Panc1 (cell line): Measurements from ENCODE around the gene CSTPP1. TPM values are rescaled to one million over a fixed set of nuclear protein-coding genes. Genes with fewer than 3 reads are reported as not detected.

Experiments used
- ATAC-seq: fragments of 200-7000 bp; cut with Tn5 transposase; 2 replicates; pipeline ENCODE4 v1.9.1; 2020; ENCODE audit warnings: mild to moderate bottlenecking, moderate library complexity
- BruUV-seq: library from RNA; stranded (reverse); fragments of 400-500 nt; replicated peaks from 2 replicates; lab custom pipeline; 2021; lab: Mats Ljungman, UMichigan
- CTCF ChIA-PET: fragments of 300-600 bp; sonication (Branson Sonifier 250); formaldehyde crosslinking; loops from one replicate; lab custom pipeline; 2022; ENCODE audit warnings: antibody characterized with exemption; lab: Charles Lee
- POLR2A ChIA-PET: fragments of 300-600 bp; sonication (Branson Sonifier 250); formaldehyde crosslinking; loops from one replicate; lab custom pipeline; 2022; ENCODE audit warnings: antibody characterized with exemption; lab: Charles Lee
- DNase-seq: peaks from one replicate; pipeline ENCODE4 v3.0.0-alpha.2; 2010; ENCODE audit warnings: low read depth, low spot score
- H3K27ac ChIP-seq: 2 replicates; pipeline ENCODE4 v1.5.1; 2011; ENCODE audit warnings: mild to moderate bottlenecking, low read length, inconsistent platforms
- H3K27me3 ChIP-seq: fragments of 200-500 bp; sonication (Bioruptor generic); 2 replicates; pipeline ENCODE4 v1.6.0; 2014; ENCODE audit warnings: low read length, inconsistent platforms; ENCODE audit not compliant: control insufficient read depth, insufficient read depth
- H3K36me3 ChIP-seq: fragments of 200-500 bp; sonication (Bioruptor generic); 2 replicates; pipeline ENCODE4 v1.5.1; 2014; ENCODE audit warnings: inconsistent platforms, mild to moderate bottlenecking, low read length, moderate library complexity; ENCODE audit not compliant: control insufficient read depth, insufficient read depth
- H3K4me1 ChIP-seq: 2 replicates; pipeline ENCODE4 v1.5.1; 2011; ENCODE audit warnings: inconsistent platforms, mild to moderate bottlenecking, low read length, moderate library complexity; ENCODE audit not compliant: control insufficient read depth, insufficient read depth
- H3K4me3 ChIP-seq, 2 experiments: 2 replicates each; pipeline ENCODE4 v1.5.1; 2011 to 2012; ENCODE audit warnings: low read depth in 2 of 2, low read length in 2 of 2, mild to moderate bottlenecking in 2 of 2, inconsistent platforms in 1 of 2, moderate library complexity in 1 of 2
- H3K9me3 ChIP-seq: fragments of 200-500 bp; sonication (Bioruptor generic); 2 replicates; pipeline ENCODE4 v1.5.1; 2014; ENCODE audit warnings: low read depth, mild to moderate bottlenecking, inconsistent platforms, low read length, moderate library complexity; ENCODE audit not compliant: control insufficient read depth, insufficient read depth
- CTCF ChIP-seq: fragments of 450-650 bp; IDR thresholded peaks from 2 replicates; pipeline ENCODE4 v1.5.1; 2017; ENCODE audit warnings: mild to moderate bottlenecking
- POLR2AphosphoS5 ChIP-seq: IDR thresholded peaks from 2 replicates; pipeline ENCODE4 v1.6.1; 2012; ENCODE audit warnings: mild to moderate bottlenecking, low read depth, low read length, moderate library complexity
- SIN3A ChIP-seq: IDR thresholded peaks from 2 replicates; pipeline ENCODE4 v1.6.1; 2012; ENCODE audit warnings: low read depth, mild to moderate bottlenecking, low read length, moderate library complexity, borderline replicate concordance; ENCODE audit not compliant: insufficient read depth
- TCF7L2 ChIP-seq: IDR thresholded peaks from 2 replicates; pipeline ENCODE4 v1.6.1; 2011; ENCODE audit warnings: mild to moderate bottlenecking, low read depth, low read length, inconsistent platforms
- in situ Hi-C: cut with HindIII; loops from 2 replicates; pipeline ENCODE4 v1.10.0; 2016; ENCODE audit warnings: low sequenced_read_pairs, low pct_unique_long_range_greater_than_20kb
- intact Hi-C: fragments of 100-400 bp; cut with micrococcal nuclease; formaldehyde crosslinking; loops from one replicate; pipeline ENCODE4 v1.10.0; 2022; ENCODE audit not compliant: unreplicated experiment
- total RNA-seq: library from RNA; stranded (reverse); gene quantifications from one replicate; pipeline ENCODE4 v1.2.1, GENCODE V29; 2021; ENCODE audit not compliant: unreplicated experiment
- TF ChIP-seq, protein P1 (sequence below), 2 experiments: IDR thresholded peaks; 2 replicates each; pipeline ENCODE4 v1.6.1; 2011 to 2012; ENCODE audit warnings: low read depth in 2 of 2, control low read depth in 1 of 2, low read length in 1 of 2, mild to moderate bottlenecking in 1 of 2, moderate library complexity in 1 of 2; ENCODE audit not compliant: insufficient read depth in 1 of 2

The CSTPP1 gene
- total RNA-seq, 1 experiment from 2014 or later = 29.0 TPM

- Histone ChIP-seq H3K4me1 (peaks cover 28% of the 10 kb centered on the region), H3K36me3 (no peaks in the 10 kb centered on the region), H3K27ac (0 out of 2 replicates have a peak overlapping the region, but pooled peaks have one; percentile 34), H3K27me3 (no peaks in the 10 kb centered on the region), H3K4me3 (no peak overlapping the region), H3K9me3 (no peaks in the 10 kb centered on the region)
- ATAC-seq = no peak
- ChIA-PET POLR2A (interaction anchor here (0.7 kb wide), 1 partner anchor 296 kb away, joined by 4 read pairs; no protein-coding TSS in a partner anchor), CTCF (interaction anchor here (1.2 kb wide), 1 partner anchor 239 kb away, joined by 3 read pairs; no protein-coding TSS in a partner anchor)
- TF ChIP-seq TCF7L2 = no peak
- TF ChIP-seq SIN3A = no peak
- no peak for TF ChIP-seq CTCF
- TF ChIP-seq, protein P1, sequence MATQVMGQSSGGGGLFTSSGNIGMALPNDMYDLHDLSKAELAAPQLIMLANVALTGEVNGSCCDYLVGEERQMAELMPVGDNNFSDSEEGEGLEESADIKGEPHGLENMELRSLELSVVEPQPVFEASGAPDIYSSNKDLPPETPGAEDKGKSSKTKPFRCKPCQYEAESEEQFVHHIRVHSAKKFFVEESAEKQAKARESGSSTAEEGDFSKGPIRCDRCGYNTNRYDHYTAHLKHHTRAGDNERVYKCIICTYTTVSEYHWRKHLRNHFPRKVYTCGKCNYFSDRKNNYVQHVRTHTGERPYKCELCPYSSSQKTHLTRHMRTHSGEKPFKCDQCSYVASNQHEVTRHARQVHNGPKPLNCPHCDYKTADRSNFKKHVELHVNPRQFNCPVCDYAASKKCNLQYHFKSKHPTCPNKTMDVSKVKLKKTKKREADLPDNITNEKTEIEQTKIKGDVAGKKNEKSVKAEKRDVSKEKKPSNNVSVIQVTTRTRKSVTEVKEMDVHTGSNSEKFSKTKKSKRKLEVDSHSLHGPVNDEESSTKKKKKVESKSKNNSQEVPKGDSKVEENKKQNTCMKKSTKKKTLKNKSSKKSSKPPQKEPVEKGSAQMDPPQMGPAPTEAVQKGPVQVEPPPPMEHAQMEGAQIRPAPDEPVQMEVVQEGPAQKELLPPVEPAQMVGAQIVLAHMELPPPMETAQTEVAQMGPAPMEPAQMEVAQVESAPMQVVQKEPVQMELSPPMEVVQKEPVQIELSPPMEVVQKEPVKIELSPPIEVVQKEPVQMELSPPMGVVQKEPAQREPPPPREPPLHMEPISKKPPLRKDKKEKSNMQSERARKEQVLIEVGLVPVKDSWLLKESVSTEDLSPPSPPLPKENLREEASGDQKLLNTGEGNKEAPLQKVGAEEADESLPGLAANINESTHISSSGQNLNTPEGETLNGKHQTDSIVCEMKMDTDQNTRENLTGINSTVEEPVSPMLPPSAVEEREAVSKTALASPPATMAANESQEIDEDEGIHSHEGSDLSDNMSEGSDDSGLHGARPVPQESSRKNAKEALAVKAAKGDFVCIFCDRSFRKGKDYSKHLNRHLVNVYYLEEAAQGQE (IDR thresholded peaks at IDR 0.05; ENCODE audit: insufficient read depth in 1 of 2, low read depth in 2 of 2, low read length in 1 of 2) = no peak
- TF ChIP-seq POLR2AphosphoS5 = no peak
- no TSS peak for BruUV-seq
- intact Hi-C loops (no loop called here), in situ Hi-C loops (no loop called here)
- no peak for DNase-seq
Measured at GRCh38 chr11:46914363-46914762, 22.2 kb upstream of the CSTPP1 start.

GRCh38 chr11:46914910-46915309, 21.7 kb upstream of the CSTPP1 start:
- in situ Hi-C loops (no loop called here), intact Hi-C loops (no loop called here)
- H3K27me3 ChIP-seq = no peaks in the 10 kb centered on the region
- no TSS peak for BruUV-seq
- H3K4me3 ChIP-seq = no peak overlapping the region
- CTCF ChIA-PET = interaction anchor here (0.6 kb wide), 1 partner anchor 115 kb away, joined by 3 read pairs; no protein-coding TSS in a partner anchor
- no peak for TF ChIP-seq TCF7L2
- TF ChIP-seq, protein P1 (IDR thresholded peaks at IDR 0.05; ENCODE audit: insufficient read depth in 1 of 2, low read depth in 2 of 2, low read length in 1 of 2) = no peak
- no peak for TF ChIP-seq POLR2AphosphoS5
- TF ChIP-seq CTCF = no peak
- TF ChIP-seq SIN3A = no peak
- POLR2A ChIA-PET = interaction anchor here (0.7 kb wide), 1 partner anchor 296 kb away, joined by 4 read pairs; no protein-coding TSS in a partner anchor
- DNase-seq (no peak), ATAC-seq (no peak)
- H3K4me1 ChIP-seq = peaks cover 28% of the 10 kb centered on the region
- no peaks in the 10 kb centered on the region for H3K9me3 ChIP-seq
- no peaks in the 10 kb centered on the region for H3K36me3 ChIP-seq
- H3K27ac ChIP-seq = no peak overlapping the region
